CD4-positive, alpha-beta T cell treated with Interleukin-6 for 4 hours (primary cell): ENCODE results near the gene RAD1.

Source experiments
- DNase-seq: peaks from one replicate; pipeline ENCODE4 v3.0.0-alpha.2; 2020; ENCODE audit warnings: mixed read lengths

RAD1 gene

GRCh38 chr5:34914671-34915138 lies 599 bp downstream of the RAD1 start:
- DNase-seq = no peak

- DNase-seq = no peak
These were observed 2.2 kb downstream of the RAD1 start for GRCh38 chr5:34913072-34913471.

DNA sequence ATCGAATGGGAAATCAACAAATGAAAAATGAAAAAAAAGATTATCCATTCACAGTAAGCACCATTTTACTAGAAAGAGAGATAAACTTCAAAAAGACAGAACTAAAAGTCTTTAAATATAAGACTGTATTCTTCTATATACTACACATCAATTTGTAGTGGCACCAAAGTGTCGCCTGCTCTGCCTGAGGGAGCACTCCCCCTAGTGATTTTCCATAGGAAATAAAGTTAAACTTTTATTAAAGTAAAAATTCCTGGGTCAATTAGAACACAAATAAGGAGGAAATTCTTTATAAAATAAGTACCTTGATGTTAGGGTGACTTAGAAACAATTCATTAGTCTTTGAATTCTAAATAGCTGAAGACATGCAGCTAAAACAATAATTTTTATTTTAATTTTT lies 9.7 kb downstream of the RAD1 start:
- no peak for DNase-seq

DNA sequence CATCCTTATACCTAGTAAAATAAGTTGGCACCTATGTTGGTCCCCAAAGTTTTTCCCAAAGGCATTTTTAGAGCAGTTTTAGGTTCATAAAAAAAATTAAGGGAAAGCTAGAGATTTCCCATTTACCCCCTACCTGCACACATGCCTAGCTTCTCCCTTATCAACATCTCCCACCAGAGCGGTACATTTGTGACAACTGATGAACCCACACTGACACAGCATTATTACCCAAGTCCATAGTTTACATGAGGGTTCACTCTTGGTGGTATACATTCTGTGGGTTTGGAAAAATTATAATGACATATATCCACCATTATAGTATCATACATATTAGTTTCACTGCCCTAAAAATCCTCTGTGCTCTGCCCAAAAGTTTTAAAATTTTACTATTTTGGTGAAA lies 12.0 kb downstream of the RAD1 start:
- DNase-seq = no peak

GRCh38 chr5:34900652-34901051 lies 14.7 kb downstream of the RAD1 start:
- no peak for DNase-seq

GRCh38 chr5:34899066-34899465 lies 16.2 kb downstream of the RAD1 start:
- DNase-seq = no peak

DNA sequence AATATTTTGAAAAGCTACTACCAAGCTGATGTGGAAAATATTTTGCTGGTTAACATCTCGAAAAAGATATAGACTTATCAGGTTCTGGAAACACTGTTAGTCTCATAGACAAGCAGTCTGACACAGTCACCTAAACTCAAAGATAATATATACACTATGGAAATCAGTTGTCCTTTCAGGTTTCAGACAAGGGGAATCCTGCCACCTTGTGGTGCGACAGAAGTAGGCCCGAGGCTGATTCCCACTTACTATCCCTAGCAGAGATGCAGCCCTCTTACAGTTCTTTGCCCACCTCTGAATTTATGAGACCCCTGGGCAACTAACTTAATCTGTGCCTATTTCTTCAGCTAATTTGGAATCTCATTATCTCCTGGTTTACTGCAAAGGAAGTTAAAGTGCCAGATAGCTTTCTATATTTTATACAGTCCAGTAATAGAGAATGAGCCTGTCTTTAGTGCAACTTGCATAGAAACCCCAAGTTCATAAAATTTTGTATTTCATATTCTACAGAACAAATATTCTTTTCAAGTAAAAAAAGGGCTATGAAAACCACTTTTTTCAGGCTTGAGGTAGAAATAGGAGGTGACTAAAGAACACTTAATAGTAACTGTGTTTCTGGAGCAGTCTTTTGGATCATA lies 16.9 kb downstream of the RAD1 start:
- peak; percentile 72 for DNase-seq

DNA sequence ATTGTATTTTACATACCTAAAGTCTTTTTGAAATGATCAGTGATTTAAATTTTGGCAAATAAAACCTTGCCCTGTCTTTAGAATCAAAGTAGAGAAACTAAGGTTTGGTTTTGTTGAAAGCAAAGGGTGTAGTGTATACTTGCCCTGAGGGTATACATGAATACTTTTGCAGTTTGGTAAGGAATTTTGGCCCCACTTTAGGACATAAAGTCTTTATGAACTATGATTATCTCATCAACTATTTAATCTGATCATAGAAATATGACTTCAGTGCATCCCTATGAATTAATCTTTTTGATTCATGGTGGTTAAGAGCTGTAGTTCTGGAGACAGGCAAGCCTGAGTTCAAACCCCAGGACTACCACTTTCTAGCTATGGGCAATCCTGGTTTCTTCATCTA lies 17.7 kb downstream of the RAD1 start:
- DNase-seq = no peak

DNA sequence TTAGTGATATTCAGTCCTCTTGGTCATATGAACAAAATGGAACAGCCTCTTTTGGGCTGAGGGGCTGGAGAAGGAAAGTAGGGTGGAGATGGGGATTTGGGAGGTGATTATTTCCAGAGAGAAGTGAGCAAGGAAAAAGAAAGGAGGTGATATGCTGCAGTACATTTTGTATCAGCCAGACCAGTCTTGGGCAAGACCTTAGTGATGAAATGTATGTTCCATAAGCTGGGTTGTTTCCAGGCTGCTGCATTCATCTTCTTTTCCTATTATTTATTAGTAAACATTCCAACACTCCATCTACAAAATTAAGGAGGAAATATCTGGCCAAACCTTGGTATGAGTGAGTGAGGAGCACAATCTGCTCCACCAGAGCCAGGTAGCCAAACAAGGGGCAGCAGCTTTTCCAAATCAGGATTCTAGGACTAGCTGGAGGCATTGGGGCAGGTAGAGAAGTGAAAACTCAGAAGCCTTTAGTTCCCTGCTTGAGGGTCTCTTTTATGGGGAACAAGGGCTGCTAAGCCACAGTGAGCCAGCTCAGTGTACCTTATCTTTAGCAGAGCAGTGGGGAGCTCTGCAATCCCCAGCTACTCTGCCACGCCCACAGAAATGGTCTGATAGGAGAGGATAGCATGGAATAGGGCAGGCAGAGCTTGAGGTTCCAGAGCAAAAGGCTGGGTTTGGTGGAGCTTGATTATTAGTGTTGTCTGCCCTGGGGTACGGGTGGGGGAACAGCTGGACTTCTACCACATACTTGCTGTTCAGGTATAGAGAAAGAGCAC lies 19.5 kb downstream of the RAD1 start:
- DNase-seq = no peak

DNA sequence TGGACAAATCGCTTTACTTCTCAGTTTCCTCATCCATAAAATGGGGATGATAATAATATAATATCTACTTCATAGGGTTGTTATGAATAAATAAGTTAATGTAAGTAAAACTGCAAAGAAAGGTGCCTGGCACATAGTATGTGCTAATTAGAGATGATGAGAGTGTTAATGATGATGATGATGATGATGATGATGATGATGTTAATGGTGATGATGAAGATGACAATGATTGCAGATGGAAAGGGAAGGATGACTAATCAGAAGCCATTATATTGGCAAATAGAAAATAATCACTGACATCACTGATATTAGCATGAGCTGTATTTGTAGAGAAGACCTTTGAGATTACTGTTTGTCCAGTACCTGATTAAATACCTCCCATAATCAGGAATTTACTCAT lies 20.6 kb downstream of the RAD1 start:
- no peak for DNase-seq

GRCh38 chr5:34892414-34892813 lies 22.9 kb downstream of the RAD1 start:
- DNase-seq = no peak

DNA sequence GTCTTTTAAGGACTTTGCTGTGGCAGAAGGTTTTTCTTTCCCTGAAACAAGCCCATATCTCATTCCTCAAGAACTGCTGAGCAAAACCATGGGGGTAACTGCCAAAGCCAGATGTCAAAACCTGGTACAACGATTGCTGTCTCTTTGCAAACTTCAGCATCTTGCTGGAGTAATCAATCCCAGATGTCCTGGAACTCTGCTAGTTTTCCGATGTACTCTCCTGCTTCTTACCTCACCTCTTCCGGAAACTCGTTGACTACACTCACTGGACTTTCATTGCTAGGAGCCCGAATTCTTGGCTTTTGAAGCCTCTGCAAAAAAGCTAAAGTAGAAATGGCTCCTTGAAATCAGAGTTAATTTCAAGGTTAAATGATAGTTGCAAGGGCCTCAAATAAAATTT lies 23.3 kb downstream of the RAD1 start:
- DNase-seq = no peak

GRCh38 chr5:34889394-34889793 lies 25.9 kb downstream of the RAD1 start:
- no peak for DNase-seq

GRCh38 chr5:34886392-34887119 lies 28.7 kb downstream of the RAD1 start:
- no peak for DNase-seq

- no peak for DNase-seq
These were observed 34.1 kb downstream of the RAD1 start for GRCh38 chr5:34881246-34881645.

DNA sequence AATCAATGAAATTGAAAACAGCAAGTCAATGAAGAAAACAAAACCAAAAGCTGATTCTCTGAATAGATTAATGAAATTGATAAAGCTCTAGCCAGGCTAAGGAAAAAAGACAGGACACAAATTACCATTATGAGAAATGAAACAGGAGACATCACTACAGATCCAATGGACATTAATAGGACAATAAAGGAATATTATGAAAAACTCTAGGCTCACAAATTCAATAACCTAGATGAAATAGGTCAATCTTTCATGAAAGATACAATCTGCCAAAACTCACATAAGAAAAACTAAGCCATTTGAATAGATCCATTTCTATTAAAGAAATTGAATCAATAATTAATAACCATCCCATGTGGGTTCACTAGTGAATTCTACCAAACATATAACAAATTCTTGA lies 39.0 kb downstream of the RAD1 start:
- no peak for DNase-seq

- no peak for DNase-seq
These were observed 44.9 kb downstream of the RAD1 start for GRCh38 chr5:34870382-34870781.

DNA sequence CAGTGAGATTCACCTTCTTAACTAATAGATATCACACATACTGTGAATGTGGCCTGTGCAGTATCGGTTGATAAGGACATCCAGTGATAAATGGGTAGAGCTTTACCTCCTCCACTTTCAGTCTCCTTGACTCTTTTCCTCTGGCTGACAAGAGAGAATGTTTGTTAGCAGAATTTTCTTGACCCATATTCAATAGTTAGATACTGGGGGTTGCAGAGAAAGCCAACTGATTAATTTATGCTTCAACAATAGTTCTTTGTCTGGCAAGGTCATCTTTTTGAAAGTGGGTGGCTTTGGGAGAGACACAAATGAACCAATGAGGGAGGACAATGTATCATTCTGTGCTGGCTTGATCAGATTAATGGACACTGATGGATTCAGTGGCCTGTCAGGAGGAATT lies 46.0 kb downstream of the RAD1 start:
- no peak for DNase-seq

DNA sequence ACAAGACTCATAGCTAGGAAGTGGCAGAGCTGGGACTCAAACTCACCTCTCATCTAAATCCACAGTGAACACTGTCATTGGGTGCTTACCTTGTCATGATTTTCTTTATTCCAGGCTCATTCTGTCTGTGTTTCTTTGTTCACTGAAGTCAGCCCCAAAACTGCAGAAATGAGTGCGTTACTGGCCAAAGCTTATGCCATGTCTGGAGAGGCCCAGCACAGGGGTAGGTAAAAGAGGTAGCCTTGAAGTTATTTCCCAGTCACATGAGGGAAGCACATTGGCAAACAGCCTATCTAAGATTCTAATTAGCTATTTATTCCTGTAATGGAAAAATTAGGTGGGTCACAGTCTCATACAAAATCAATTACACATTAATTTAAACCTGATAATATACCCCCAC lies 46.5 kb downstream of the RAD1 start:
- DNase-seq = no peak

DNA sequence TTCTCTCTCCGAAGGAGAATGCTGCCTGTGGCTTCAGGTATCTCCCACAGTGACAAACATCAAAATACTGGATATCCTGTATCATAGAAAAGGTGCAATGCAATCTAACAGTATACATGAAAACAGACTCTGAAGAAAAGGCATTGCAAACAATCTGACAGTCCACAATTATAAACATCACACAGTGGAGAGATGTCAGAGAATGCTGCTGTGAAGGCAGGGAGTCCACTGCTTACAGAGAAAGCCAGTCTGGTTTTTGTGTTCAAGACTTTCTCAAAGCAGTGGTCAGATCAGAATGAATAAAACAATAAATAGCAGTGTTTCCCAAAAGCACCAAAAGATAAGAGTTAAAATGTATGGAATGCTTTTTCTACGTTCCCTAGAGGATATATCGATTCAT lies 47.6 kb downstream of the RAD1 start:
- no peak for DNase-seq

- no peak for DNase-seq
These were observed 48.3 kb downstream of the RAD1 start for GRCh38 chr5:34866989-34867471.

DNA sequence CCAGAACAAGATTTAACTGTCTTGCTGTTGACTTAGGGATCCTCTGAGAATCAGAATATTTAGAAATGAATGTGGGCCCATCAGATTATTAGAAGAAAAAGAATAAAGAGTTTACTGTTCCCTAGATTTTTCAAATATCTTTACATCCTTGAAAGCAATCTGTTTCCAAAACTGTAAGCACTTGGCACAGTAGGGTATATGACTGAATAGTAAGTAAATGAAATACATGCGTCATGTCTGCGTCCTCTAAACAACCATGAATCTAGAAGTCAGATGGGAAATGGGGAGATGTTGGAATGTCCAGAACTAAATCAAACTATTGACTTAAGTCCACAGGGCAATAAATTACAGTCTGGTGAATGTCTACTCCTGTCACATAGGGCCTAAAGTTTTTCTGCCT lies 50.2 kb downstream of the RAD1 start:
- DNase-seq = no peak

GRCh38 chr5:34863946-34864345 lies 51.4 kb downstream of the RAD1 start:
- DNase-seq = no peak

GRCh38 chr5:34859253-34859652 lies 56.1 kb downstream of the RAD1 start:
- no peak for DNase-seq
